K562 (cell line): ENCODE measurements around the gene WDR70. TPM values are rescaled to one million over a fixed set of nuclear protein-coding genes. Genes with fewer than 3 reads are reported as not detected.

Source experiments
- BRD4 ChIP-seq: fragments of 200-600 bp; sonication (generic); IDR thresholded peaks from 2 replicates; pipeline ENCODE4 v1.6.1; 2017; ENCODE audit warnings: inconsistent platforms
- CBFA2T3 ChIP-seq: fragments of 450-650 bp; IDR thresholded peaks from 2 replicates; pipeline ENCODE4 v1.6.1; 2017
- CC2D1A ChIP-seq: fragments of 450-650 bp; IDR thresholded peaks from 2 replicates; pipeline ENCODE4 v1.6.1; 2017; ENCODE audit warnings: mild to moderate bottlenecking
- CXXC5 ChIP-seq: fragments of 250-450 bp; sonication (Bioruptor Pico); IDR thresholded peaks from 2 replicates; pipeline ENCODE4 v1.8.0; 2022; ENCODE audit warnings: inconsistent platforms, mild to moderate bottlenecking, moderate library complexity
- DIDO1 ChIP-seq: fragments of 450-650 bp; IDR thresholded peaks from 2 replicates; pipeline ENCODE4 v1.6.1; 2016; ENCODE audit warnings: low read depth, missing biosample characterization, missing genetic modification characterization
- ESRRA ChIP-seq: fragments of 450-650 bp; IDR thresholded peaks from 2 replicates; pipeline ENCODE4 v1.6.1; 2014; ENCODE audit warnings: low read depth, mild to moderate bottlenecking, moderate library complexity, borderline replicate concordance
- FOXA3 ChIP-seq, 2 experiments: fragments of 450-650 bp in 1 of 2; sonication (generic) in 1 of 2; formaldehyde crosslinking; IDR thresholded peaks in 1 of 2; conservative IDR thresholded peaks in 1 of 2; 2 replicates each; pipeline versions ENCODE4 v1.4.0 to v1.8.0; 2020 to 2022; ENCODE audit warnings: mild to moderate bottlenecking in 2 of 2, missing genetic modification reagents in 1 of 2
- HNRNPUL1 ChIP-seq: fragments of 200-400 bp; formaldehyde crosslinking; IDR thresholded peaks from 2 replicates; pipeline ENCODE4 v1.6.1; 2017; ENCODE audit warnings: low read length
- MAX ChIP-seq: sonication (generic); formaldehyde crosslinking; IDR thresholded peaks from 2 replicates; pipeline ENCODE4 v1.9.0; 2022; ENCODE audit warnings: mild to moderate bottlenecking, missing genetic modification reagents
- NFYB ChIP-seq: IDR thresholded peaks from 2 replicates; pipeline ENCODE4 v1.6.1; 2011; ENCODE audit warnings: mild to moderate bottlenecking, moderate library complexity; ENCODE audit not compliant: insufficient read length; ENCODE audit errors: extremely low read depth
- PCBP2 ChIP-seq: fragments of 200-400 bp; formaldehyde crosslinking; IDR thresholded peaks from 2 replicates; pipeline ENCODE4 v1.6.1; 2018; ENCODE audit warnings: low read length, low read depth, mild to moderate bottlenecking, moderate library complexity; ENCODE audit not compliant: poor library complexity, severe bottlenecking
- POLR2AphosphoS2 ChIP-seq: IDR thresholded peaks from 2 replicates; pipeline ENCODE4 v1.6.1; 2012; ENCODE audit warnings: low read length, improper control_type of control experiment
- POLR2B ChIP-seq: fragments of 450-650 bp; IDR thresholded peaks from 2 replicates; pipeline ENCODE4 v1.6.1; 2018; ENCODE audit warnings: low read depth; ENCODE audit not compliant: partially characterized antibody
- POLR3G ChIP-seq: IDR thresholded peaks from 2 replicates; pipeline ENCODE4 v1.6.1; 2011; ENCODE audit not compliant: insufficient read length, insufficient replicate concordance; ENCODE audit errors: extremely low read depth
- PRPF4 ChIP-seq: fragments of 200-400 bp; formaldehyde crosslinking; IDR thresholded peaks from one replicate; pipeline ENCODE4 v1.6.1; 2017; ENCODE audit warnings: low read length, low read depth, mild to moderate bottlenecking; ENCODE audit not compliant: insufficient read depth, poor library complexity, severe bottlenecking
- RBM17 ChIP-seq: fragments of 200-400 bp; formaldehyde crosslinking; IDR thresholded peaks from 2 replicates; pipeline ENCODE4 v1.6.1; 2017; ENCODE audit warnings: low read depth, mild to moderate bottlenecking, low read length, borderline replicate concordance
- TFE3 ChIP-seq: fragments of 450-650 bp; formaldehyde crosslinking; IDR thresholded peaks from 2 replicates; pipeline ENCODE4 v1.4.0; 2020; ENCODE audit warnings: mild to moderate bottlenecking, mixed read lengths
- USF1 ChIP-seq: sonication (generic); formaldehyde crosslinking; IDR thresholded peaks from 2 replicates; pipeline ENCODE4 v1.9.0; 2022; ENCODE audit warnings: mild to moderate bottlenecking, missing genetic modification reagents
- ZNF146 ChIP-seq: IDR thresholded peaks from one replicate; pipeline ENCODE4 v1.6.1; 2018; ENCODE audit warnings: missing compliant biosample characterization; ENCODE audit not compliant: unreplicated experiment
- ZNF239 ChIP-seq: fragments of 250-450 bp; sonication (Bioruptor Pico); IDR thresholded peaks from 2 replicates; pipeline ENCODE4 v1.4.0; 2020; ENCODE audit warnings: mild to moderate bottlenecking
- ZNF398 ChIP-seq: fragments of 250-450 bp; sonication (Bioruptor Pico); IDR thresholded peaks from 2 replicates; pipeline ENCODE4 v1.8.0; 2021; ENCODE audit warnings: moderate library complexity, mild to moderate bottlenecking, inconsistent platforms
- ZNF507 ChIP-seq: conservative IDR thresholded peaks from 2 replicates; pipeline ENCODE4 v1.6.1; 2017; ENCODE audit warnings: missing genetic modification characterization, missing compliant biosample characterization
- polyA plus RNA-seq, 8 experiments: library from polyadenylated mRNA; depleted of rRNA in 4 of 8; stranded (reverse) in 5 of 8; unstranded in 3 of 8; fragments of >200 nt; fragmentation: Nextera tagmentation in 2 of 8; fragmentation: Illumina TruSeq in 1 of 8; extraction: Ambion mirVana in 2 of 8; extraction: Trizol in 1 of 8; gene quantifications; 2 replicates each; pipeline versions ENCODE4 v1.2.1 to v1.2.3, GENCODE V29; 2011 to 2014; ENCODE audit warnings: inconsistent platforms in 1 of 8, missing spikeins in 1 of 8
- total RNA-seq, 7 experiments: library from RNA; depleted of rRNA in 6 of 7; stranded (reverse); fragments of >200 nt in 6 of 7; fragmentation: Illumina TruSeq in 2 of 7; extraction: Trizol in 2 of 7; gene quantifications; 2 replicates each; pipeline versions ENCODE4 v1.2.1 to v1.2.3, GENCODE V29; 2011 to 2021; ENCODE audit warnings: low replicate concordance in 1 of 7

WDR70 gene
- total and polyA plus RNA-seq, 9 of the 15 experiments (the other 6 are each of a cell fraction or from before 2014, with no cell fraction given), result 16.8 to 46.6 (median 38.8) TPM

GRCh38 chr5:37370864-37371726, 8.0 kb upstream of the WDR70 start, which contains the start of gene NUP155 (continued):
- TF ChIP-seq HNRNPUL1 (no peak), POLR3G (no peak), PRPF4 (no peak), ESRRA (no peak), CC2D1A (peak; percentile 95), DIDO1 (tag) (peak; percentile 96), MAX (CRISPR knock-in tag) (peak; percentile 98), TFE3 (peak; percentile 17; the same call in 1 of the 2 replicates), CBFA2T3 (peak; percentile 40; the same call in 1 of the 2 replicates), RBM17 (no peak), PCBP2 (no peak), ZNF398 (CRISPR knock-in tag) (no peak), CXXC5 (peak; percentile 88), NFYB (no peak), POLR2AphosphoS2 (no peak), ZNF239 (no peak), ZNF146 (no peak), BRD4 (peak; percentile 87; the same call in 1 of the 2 replicates), FOXA3 (CRISPR knock-in tag; conservative IDR thresholded peaks at IDR 0.05 in 1 of 2, IDR thresholded peaks at IDR 0.05 in 1 of 2) (no peak), USF1 (CRISPR knock-in tag) (no peak), ZNF507 (tag) (no peak), POLR2B (peak; percentile 99)
